Anterior cingulate cortex (tissue), 58 donors: Measurements from ENCODE around the gene RBM44.

Experiments used
- DNase-seq, 58 donors: peaks; one replicate each; lab custom pipeline; 2025; lab: John Stamatoyannopoulos, UW

RBM44 gene

GRCh38 chr2:237868631-237869342 lies 70.2 kb downstream of the RBM44 start:
- no peak for DNase-seq

GRCh38 chr2:237869343-237870102 lies 70.9 kb downstream of the RBM44 start:
- no peak for DNase-seq

- no peak for DNase-seq
Observed at GRCh38 chr2:237870126-237870525, 71.5 kb downstream of the RBM44 start.

DNA sequence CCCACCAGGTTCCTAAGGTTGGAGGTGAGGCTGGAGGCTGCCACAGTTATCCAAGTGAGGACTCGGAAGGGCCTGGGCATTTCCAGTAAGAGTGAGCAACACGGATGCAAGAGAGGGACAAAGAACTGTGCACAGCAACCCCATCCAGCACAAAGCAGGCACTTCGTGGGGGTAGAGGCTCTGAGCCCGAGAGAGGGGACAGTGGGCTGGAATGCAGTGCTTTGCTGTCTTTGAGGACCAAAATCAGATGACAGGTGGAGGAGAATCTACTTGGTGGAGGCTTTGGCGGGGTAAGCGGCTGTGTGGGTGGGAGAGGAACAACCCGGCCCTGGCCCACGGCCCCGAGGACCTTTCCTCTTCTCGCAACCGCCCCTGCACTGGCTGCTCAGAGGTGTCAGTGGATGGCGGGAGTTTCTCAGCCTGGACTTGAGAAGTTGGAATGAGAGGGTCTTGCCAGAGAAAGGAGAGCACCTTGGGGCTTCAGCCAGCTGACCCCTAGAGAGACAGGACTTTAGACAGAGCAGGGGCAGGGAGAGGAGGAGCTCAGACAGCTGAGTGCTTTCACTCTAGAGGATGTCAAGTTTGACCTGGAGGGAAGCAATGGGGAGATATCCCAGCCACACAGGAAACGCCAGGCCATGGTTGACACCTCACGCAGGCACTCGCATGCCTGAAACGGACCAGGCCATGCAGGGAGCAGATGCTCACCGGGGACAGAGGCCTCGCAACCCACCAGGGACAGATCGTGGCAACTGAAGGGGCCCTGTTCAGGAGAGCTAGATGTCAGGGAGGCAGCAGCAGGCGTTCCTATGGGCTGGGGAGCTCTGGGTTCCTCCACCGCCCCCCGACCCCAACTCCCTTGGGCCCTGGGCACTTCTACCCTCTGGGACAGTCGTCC lies 72.4 kb downstream of the RBM44 start:
- DNase-seq = no peak

DNA sequence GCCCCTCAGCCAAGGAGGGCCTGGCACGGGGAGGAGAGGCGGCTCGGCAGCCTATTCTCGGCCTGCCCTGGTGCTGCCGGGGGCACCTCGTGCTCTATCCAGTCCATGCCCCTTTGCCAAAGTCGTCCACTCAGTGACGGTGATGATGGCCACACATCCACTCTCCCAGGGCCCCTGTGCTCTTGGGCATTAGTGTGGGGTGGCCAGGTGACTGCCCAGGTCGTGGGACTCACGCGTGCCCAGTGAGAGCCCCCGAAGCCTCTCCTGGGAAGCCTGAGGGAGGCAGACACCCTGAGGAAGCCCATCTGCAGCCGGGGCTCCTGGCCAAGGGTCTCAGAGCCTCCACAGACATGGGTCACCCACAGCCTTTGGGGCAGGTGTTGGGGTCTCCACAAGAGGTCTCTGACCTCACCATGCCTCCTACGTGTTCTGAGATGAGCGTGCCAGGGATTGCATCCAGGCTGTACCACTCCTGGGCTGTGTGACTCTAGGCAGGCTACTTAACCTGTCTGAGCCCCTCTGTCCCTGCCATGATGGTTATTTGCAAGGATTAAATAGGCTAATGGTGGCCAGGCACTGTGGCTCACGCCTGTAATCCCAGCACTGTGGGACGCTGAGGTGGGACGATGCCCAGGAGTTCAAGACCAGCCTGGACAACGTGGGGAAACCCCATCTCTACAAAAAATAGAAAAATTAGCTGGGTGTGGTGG lies 73.8 kb downstream of the RBM44 start:
- DNase-seq = no peak

- no peak for DNase-seq
Observed at GRCh38 chr2:237873421-237873831, 74.8 kb downstream of the RBM44 start.

DNA sequence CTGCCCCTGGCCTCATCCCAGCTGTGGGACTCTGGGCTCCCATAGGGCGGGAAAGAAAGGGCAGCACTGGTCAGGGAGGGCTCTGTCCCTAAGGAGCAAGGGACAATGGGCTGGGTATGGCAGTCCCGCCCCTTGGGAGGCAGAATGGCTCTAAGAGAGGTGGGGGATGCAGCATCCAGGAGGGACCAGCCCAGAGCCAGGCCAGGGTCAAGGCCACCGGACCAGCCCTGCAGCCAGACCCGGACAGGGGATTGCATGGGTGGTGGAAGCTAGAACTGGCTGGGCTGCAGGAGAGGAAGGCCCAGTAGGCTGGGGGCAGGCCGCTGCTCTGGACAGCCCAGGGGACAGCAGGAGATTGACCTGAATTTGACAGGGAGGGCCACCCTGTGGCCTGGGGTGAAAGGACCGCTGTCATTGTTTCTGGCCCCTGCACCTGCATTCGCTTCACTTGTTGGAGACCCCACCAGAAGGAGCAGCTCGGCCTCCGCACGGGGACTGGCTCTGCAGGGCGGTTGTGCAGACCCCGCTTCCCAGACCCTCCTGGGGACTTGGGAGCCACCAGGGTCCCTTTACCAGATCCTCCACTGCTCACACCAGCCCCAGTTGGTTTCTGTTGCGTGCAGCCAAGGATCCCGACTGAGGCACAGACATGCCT lies 75.4 kb downstream of the RBM44 start:
- DNase-seq = no peak

DNA sequence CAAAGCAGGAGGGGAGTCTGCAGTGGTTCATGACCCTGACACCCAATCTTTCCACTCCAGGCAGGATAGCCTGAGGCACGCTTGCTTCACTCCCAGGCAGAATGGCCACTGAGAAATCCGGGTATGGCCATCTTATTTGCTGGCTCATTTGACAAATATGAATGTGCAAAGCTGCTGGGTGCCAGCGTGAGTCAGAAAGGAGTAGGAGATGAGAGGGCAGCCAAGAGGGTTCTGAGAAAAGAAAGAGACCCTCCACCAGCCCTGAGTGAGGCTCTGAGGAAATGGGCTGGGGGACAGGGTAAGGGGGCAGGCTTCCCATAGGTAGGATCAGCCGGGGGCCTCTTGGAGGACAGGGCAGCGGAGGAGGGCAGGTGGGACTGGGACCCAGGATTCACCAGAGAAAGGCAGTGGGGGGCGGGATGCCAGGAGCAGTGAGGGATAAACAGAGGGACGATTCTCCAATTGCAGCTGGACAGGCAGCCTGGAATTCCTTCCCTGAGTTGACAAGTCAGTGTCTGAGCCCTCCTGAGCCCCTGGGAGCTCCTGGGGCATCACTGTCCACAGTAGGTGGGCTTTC lies 76.1 kb downstream of the RBM44 start:
- no peak for DNase-seq

DNA sequence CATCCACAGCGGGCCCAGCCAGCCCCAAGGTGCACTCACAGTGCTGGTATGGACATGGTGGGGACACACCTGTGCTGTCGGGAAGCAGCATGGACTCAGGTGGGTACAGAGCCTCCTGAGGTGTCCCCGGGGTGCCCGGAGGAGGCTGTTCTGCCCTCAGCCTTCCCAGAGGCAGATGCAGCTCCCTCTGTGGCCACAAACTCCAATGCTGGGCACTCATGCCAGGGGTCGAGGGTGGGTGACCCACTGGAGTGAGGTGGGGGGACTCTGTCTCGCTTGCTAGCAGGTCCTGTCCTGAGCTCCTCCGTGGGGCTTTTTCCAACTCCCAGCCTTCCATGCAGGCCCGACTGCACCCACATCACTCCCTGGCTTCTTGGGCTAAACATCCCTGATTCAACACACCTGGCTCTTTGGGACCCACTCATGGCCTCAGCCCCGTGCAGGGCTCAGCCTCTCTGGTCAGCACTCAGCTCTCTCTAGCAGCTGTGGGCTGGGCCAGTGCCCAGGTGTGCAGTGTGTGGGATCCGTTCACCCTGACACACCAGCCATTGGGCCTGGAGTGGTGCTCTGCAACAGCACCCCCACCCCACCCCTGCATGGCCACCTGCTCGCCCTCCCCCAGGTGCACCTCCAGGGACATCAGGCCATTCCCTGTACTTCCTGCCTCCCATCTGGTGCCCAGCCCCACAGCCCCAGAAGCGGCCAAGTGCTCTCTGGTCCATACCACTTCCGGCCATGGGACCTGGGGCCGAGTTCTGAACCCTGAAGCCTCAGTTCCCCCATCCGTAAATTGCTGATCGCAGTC lies 76.9 kb downstream of the RBM44 start:
- no peak for DNase-seq

DNA sequence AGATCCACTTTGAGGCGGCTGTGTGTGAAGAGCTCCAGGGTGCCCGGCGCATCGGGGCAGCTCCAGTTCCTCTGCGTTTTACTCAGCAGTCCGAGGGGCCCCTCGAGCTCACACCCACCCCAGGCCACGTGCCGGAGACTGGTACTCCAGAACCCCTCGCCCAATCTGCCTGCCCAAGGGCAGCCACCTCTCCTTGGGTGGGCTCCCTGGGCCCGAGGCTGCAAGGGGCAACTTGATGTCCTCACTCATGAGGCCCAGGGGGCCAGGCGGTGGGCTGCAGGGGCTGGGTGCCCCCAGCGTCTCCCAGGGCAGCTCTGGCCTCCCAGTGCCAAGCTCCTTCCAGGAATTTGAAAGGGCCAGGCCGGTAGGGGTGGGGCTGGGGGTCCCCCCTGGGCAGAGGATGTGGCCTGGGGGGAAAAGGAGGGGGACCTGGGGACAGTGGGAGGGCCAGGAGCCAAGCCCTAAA lies 77.5 kb downstream of the RBM44 start:
- DNase-seq = no peak

DNA sequence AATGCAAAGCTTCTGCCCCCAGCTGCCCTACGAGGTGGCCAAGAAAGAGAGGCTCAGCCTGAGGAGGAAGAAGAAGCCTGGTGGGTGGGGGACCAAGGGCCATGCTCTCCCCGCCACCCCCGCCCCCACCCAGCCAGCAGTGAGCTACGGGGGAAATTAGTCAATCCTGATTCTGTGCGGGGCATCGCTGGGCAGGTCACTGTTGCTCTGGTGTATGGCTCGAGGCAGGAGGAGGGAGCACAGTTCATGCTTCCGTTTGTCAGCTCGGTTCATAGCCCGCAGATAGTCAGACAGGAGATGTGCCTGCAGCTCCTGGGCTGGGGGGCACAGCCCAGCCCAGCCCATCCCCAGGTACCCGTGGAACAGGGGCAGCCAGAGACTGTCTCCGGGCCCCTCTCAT lies 78.0 kb downstream of the RBM44 start:
- DNase-seq = no peak

DNA sequence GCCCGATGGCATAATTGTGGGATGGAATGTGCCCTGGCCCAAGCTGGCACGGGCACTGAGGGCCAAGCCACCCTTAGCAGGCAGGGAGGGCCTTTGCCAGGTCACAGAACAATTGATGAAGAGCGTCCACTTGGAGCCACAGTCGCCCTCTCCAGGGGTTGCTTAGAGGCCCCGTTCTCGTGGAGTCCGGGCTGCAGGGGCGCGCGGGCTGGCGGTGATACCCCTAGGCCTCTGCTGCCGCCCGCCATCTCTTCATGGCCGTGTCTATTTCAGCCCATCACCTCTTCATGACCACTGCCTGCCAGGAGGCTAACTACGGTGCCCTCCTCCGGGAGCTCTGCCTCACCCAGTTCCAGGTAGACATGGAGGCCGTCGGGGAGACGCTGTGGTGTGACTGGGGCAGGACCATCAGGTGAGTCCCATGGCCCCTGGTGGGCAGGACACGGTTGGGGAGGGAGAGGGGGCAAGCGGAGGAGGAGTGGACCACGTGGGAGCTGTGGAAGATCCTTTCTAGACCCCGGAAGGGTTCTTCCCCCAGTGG lies 78.4 kb downstream of the RBM44 start:
- no peak for DNase-seq

DNA sequence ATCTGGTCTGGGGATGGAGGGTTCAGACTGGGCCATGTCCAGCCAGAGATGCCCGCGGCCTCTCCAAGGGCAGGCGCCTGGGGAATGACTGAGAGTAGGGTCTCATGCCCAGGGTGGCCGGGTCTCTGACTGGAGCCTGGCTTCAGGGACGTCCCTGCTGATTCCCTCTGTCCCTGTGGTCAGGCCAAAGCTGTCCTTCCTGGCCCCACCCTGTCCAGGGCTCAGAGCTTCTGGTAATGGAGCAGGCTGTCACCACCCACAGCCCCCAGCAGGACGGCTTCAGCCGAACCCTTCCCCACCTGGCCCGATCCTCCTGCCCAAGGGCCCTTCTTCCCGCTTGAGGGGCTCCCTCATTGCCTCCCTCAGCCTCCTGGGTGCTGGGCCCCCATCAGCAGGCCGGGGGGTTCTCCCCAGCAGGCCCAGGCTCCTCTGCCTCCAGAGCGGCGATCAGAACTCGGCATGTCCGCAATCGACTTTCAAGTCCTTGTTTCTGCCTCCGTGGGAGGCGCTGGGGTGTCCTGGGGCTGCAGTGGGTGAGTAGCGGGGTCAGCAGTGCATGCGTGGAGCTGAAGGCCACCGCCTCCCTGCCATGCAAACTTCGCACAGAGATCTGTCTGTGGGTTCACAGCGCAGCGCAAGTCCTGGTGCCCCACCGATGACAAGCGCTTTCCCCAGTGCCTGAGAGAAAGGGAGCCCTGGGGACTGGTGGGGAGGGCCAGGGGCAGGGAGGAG lies 79.2 kb downstream of the RBM44 start:
- no peak for DNase-seq

- no peak for DNase-seq
Observed at GRCh38 chr2:237878321-237879057, 79.9 kb downstream of the RBM44 start.

DNA sequence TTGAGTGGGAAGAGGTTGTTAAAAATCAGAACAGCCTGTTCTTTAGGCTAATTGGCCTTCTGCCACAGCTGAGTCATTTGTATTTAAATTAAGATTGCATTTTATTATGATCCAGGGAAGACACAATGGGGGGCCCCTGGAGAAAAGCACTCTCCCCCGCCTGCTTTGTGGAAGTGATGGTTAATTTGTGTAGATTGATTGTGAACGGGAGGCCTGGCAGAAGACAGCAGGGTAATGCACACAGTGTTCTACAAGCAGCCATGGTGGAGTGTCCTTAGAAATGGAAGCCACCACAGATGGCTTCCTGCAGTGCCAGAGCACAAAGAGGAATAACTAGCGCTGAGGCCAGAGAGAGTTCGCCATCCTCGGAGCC lies 80.5 kb downstream of the RBM44 start:
- DNase-seq = peak in 4 of 58 donors; percentile 13 to 52 (median 30)

DNA sequence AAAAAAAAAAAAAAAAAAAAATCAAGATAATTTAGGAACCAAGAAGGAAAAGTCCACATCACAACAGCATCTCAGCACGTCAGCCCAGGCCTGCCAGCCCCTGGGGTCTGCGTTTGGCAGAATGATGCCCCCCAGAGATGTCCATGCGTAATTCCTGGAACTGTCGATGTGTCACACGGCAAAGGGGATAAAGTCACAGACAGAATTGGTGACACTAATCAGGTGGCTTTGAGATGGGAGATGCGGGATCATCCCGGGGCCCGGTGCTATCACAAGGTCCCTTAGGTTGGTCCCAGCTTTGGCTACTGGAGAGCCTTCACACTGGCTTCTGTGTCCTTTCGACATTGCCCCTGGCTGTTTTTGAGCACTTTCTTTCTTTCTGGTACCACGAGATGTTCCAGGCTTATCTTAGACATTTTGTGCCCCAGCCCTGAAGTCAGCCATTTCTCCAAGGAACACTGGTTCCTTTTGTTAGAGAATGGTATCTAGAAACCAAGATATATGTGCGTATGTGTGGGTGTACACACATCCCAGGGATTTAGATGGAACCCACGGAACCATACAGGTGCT lies 81.5 kb downstream of the RBM44 start:
- DNase-seq = no peak
